GM21737 (cell line): Measurements from ENCODE around the gene KRT17.
"Not testable (repeated sequence)": the region's sequence is repeated elsewhere in the genome, so short reads cannot be mapped to it uniquely, and the experiment has no call there.

Experiments
- ATAC-seq: cut with Tn5 transposase; IDR thresholded peaks from one replicate; pipeline ENCODE4 v1.9.1; 2021; ENCODE audit warnings: mild to moderate bottlenecking, moderate library complexity; ENCODE audit not compliant: unreplicated experiment

KRT17 gene

DNA sequence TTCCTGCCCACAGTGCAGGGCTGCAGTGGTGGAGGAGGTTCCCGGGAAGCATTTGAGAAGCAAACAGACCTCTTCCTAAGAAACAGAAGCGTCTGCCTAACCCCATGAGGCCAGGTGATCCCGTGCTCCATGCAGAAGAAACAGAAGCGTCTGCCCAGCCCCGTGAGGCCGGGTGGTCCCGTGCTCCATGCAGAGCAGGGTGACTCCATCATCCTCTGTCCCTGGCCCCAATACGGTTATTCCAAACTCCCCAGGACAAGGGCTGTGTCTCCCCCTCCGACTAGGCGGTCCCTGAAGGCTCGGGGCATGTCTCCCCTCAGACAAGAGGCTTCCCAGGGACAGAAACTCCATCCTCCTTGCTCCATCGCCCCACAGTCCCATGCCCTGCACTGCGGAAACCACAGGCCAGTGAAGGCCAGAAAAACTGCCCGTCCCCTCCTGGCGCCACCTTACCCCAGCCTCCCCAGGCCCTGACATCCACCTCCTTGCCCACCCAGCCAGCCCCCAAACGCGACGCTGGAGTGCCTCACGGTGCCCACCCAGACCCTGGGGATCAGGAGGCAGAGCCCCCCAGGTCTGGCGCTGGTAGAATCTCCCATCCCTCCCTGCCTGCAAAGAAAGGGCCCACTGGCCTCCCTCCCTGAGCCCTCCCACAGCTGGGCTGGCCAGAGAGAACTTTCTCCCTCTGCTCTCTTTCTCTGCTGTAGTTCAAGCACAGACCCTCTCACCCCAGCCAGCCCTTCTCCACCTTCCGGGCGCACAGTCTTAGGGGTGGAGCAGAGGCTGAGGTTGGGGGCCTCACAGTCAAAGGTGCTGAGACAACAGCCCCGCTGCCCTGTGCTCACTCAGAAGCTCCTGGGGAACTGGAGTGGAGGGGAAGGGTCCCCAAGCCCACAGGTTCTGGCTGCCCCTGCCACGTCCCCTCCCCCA is 30.6 kb upstream of the KRT17 start:
- no peak for ATAC-seq

DNA sequence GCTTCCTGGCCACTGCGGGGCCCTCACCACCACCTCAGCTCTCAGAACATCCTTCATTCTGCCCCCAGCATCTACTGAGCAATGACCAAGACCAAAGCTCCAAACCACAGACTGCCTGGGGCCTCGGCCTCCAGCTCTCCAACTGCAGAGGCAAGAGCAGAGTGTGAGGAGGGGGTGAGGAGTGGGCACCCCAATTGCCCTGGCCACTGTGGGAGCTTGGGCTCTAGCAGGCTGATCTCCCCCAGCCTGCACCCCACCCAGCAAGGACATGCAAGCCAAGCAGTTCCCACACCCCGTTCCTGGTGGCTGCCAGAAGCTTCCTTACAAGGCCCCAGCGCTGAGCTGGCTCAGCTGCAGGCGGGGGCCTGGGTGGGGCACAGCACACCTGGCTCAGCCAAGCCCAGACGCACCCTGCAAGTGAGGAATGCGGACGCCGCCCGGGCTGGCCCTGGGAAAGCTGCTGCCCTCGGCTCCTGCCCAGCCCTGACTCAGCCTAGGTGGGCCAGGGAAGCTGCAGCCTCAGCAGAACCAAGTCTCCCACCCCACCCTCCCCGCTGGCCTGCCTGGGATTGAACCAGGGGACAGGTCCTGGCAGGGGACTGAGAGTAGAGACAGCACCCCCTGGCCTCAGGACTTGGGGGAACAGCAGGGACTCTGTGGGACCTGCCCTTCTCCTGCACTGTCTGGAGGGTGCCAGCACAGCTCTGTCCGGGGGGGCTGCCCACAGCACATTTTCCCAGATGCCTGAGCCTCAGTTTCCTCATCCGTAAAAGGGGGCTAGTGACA is 29.7 kb upstream of the KRT17 start:
- ATAC-seq, result no peak

DNA sequence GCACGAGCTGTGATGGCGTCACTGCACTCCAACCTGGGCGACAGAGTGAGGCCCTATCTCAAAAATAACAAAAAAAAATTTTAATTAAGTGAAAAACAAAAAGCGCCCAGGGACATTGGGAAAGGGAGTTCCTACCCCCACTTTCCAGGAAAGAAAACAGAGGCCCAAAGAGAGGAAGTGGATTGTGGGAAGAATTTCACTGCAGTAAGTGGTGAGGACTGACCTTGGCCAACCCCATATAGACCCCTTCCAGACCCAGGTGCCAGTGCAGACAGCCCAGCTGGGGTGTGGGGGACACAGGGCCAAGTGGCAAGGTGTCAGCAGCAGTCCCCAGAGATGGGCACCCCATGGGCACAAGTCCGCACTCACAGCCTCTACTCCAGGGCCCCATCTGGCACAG is 29.0 kb upstream of the KRT17 start:
- no peak for ATAC-seq

DNA sequence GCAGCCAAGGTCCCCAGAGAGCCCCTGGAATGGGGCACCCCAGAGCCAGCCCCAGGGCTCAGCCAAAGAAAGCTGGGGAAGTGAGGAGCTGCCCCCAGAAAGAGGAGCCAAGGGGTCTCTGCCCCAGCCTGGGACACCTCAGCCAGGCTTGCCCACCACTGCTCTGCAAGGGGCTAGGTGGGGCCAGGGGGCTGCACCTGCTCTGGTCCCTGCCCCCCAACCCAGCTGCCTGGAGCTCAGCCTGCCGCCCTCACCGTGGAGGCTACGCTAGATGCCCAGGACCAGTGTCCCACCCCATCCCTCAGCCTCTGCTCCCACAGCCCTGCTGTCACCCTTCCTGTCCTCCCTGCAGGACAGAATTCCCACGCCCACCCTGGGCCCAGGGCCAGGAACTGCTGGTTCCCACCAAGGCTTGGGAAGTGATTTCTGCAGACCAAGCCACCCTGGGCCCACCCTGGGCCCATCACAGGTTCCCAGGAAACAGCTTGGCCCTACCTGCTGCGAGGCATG is 28.1 kb upstream of the KRT17 start:
- no peak for ATAC-seq

DNA sequence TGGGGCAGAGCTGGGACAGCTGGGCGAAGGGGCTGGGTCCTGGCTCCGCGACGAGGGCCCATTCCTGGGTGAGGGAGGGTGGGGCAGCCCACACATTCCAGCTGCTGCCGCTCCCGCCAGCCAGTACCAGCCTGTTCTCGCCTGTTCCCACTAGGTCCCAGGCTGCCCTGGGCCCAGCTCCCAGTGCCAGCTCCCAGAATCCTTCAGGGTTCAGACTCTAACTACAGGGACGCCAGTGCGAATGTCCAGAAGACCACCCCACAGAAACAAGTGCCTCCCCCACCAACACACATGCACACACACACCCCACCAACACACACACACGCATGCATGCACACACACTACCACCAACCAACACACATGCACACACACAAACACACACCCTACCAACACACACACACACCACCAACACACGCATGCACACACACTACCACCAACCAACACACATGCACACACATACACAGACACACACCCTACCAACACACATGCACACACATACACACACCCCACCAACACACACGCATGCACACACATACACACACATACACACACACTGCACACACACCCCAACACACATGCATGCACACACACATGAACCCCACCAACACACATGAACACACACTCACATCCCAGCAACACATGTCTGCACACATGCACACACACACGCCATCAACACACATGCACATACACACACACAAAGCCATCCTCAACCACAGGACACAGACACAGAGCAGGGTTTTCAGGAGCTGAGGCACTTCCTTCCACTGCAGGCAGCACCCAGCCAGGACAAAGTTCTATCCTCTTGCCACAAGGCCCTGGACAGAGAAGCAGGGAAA is 27.5 kb upstream of the KRT17 start:
- no peak for ATAC-seq

DNA sequence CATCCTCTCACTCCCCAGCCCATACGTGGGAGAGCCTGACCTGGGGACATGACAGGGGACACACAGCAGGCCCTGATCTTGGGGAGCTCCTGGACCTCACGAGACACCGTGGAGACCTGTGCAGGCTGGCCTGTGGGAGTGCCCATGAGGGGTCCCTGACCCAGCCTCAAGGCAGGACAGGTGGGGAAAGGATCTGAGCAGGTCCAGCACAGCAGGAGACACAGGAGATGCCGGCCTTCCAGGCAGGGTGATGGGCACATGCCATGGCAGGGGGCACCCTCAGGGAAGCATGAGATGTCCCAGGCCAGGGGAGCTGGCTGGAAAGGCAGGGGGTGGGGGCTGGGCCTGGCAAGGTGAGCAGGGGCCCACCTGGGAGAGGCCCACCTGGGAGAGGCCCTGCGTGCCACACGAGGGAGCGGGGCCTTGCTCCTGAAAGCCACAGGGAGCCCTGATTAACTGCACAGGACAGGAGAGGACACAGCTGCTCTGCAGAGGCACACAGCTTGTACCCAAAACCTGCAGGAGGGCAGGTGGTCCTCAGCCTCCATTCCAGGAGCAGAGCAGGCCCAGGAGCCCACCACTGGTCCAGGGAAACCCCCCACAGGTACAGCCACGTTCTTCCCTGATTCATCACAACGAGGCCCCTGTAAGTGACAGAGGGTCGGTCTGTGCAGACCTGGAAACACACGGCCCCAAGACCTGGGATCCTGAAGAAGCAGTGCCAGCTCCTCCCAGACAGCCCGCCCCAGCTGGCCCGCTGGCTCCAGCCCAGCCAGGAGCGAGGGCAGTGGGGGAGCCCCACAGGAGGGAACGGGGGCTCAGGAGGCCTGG is 26.6 kb upstream of the KRT17 start:
- no peak for ATAC-seq

DNA sequence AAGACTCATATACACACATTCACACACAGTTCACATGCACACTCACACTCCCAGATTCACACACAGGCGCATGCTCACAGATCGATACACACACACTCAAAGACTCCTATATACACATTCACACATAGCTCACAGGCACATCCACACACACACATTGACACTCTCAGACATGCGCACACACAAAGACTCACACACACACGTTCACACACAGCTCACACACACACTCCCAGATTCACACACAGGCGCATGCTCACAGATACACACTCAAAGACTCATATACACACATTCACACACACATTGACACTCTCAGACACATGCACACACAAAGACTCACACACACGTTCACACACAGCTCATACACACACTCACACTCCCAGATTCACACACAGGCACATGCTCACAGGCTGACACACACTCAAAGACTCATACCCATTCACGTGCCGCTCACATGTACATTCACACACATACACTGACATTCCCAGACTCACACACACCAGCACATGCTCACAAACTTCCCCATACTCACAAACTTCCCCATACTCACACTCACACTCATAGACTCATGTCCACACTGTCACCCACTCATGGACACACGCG is 25.6 kb upstream of the KRT17 start:
- ATAC-seq, result no peak

DNA sequence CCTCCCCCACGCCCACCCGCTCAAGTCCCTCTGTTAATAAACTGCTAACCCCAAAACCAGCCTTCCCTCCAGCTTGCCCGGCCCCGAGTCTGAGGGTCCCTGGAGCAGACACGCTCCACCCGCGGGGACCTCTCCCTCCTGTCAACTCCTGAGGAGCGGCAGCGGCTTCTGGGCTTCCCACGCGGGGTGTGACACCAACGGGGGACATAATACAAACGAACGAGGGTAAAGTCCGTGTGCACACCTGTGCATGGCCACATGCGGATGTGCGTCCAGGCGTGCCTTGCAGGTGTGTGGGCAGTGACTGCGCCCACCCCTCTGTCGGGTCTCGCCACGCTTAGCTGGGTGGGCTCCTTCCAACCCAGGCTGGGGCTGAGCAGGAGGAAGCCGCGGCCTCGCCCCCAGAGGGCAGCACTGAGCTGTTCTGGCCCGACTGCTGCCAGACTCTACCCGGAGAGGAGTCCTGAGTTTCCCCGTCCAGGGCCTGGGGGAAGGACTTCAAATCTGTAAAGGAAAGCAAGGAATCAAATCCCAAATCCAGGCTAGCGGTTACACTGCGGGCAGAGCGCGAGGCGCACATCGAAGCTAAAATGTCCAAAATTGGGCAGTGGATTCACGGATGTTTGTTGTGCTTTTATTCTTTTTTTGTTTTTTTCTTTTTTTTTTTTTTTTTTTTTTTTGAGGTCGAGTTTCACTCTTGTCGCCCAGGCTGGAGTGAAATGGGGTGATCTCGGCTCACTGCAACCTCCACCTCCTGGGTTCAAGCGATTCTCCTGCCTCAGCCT is 24.2 kb upstream of the KRT17 start:
- ATAC-seq, result peak; percentile 77

DNA sequence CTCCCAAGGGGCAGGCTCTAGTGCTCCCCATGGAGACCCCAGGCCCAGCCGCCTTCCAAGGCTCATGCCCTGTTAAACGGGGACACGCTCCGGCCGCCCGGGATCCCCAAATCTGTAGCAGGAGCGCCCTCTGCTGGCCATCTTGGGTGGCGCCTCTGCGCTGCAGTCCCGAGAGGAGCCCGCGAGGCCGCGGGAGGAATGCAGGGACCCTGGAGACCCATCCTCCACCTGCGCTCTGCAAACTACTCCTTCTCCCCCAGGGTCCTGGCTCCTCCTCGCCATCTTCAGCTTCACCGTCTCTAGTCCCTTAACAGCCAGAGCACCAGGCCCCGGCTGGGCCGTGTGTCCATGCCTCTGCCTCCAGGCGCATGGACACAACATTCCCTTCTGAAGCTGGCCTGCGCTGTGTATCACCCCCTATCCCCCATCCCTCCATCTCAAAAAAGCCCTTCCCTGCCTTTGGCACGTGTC is 23.6 kb upstream of the KRT17 start:
- ATAC-seq, result no peak

DNA sequence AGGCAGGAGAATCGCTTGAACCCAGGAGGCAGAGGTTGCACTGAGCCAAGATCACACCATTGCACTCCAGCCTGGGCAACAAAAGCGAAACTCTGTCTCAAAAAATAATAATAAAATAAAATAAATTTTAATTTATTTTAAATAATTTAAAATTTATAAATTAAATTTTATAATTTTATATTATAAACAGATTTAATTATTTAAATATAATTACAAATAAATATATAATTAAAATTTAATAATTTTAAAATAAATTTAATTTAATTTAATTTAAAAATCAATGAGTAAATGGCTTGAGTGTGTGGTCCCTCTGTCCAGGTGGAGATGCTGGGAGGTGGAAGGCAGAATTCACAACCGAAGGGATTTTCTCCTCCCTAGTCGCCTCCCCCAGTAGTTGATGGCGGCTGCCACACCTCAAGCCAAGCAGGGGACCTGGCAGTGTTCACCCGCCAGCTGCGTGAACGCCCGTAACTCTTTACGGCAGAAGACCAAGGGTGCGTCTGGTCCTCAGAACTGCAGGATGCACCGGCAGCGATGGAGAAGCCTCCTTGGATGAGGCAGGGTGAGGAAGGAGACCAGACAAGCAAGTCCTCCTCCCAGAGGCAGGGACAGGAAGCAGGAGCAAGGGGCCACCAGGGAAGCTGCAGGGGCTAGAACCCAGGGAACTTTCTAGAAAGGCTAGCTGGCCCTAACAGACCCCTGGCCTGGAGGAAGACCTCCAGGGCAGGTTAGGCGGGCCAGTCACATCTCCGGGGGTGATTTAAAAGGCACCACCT is 22.9 kb upstream of the KRT17 start:
- no peak for ATAC-seq

DNA sequence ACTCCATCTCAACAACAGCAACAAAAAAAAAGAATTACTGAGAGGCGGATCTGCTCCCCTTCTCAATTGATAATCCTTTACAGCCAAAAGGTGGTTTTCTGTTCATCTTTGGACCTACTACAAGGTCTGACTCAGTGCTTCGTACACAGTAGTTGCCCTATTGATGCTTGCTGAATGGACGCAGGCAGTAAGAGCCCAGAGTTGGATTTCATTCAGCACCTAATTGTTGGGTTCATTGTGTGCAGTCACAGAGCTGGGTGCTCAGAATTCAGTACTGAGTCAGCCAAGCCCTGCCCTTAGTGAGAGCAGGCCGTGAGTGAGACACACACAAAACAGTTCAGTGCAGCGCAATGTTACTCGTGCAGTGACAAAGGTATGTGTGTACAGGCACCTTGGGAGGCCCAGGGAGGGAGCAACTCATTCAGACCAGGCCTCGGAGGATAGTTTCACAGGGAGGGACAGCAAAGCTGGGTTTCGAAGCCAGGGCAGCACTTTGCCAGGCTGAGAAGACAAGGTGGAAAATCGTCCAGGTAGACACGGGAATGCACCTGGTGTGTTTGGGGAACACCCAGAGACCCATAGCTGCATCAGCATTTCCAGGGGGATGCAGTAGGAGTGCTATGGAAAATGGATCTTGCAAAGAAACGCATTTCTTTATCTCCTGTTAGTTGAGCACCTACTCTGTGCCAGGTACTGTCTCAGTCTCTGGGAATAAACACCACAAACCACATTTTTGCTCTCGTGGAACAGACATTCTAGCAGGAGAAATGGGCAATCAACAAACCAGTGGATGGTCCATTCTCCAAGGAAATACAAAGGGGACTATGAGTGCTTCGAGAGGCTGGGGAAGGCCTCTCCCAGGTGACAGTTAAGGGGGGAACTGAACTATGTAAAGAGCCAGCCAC is 18.1 kb upstream of the KRT17 start:
- ATAC-seq, result no peak

DNA sequence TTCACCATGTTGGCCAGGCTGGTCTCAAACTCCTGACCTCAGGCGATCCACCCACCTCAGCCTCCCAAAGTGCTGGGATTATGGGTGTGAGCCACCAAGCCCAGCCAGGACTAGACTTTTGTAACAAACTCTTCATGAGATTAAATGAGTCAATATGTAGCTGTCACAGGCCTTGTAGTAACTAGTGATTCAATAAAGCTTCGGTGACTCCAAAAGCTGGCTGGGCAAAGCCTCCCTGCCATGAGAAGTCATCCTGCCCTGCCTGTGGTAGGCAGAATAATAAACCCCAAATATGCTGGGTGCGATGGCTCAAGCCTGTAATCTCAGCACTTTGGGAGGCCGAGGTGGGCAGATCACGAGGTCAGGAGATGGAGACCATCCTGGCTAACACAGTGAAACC is 16.2 kb upstream of the KRT17 start:
- ATAC-seq, result not testable (repeated sequence)

DNA sequence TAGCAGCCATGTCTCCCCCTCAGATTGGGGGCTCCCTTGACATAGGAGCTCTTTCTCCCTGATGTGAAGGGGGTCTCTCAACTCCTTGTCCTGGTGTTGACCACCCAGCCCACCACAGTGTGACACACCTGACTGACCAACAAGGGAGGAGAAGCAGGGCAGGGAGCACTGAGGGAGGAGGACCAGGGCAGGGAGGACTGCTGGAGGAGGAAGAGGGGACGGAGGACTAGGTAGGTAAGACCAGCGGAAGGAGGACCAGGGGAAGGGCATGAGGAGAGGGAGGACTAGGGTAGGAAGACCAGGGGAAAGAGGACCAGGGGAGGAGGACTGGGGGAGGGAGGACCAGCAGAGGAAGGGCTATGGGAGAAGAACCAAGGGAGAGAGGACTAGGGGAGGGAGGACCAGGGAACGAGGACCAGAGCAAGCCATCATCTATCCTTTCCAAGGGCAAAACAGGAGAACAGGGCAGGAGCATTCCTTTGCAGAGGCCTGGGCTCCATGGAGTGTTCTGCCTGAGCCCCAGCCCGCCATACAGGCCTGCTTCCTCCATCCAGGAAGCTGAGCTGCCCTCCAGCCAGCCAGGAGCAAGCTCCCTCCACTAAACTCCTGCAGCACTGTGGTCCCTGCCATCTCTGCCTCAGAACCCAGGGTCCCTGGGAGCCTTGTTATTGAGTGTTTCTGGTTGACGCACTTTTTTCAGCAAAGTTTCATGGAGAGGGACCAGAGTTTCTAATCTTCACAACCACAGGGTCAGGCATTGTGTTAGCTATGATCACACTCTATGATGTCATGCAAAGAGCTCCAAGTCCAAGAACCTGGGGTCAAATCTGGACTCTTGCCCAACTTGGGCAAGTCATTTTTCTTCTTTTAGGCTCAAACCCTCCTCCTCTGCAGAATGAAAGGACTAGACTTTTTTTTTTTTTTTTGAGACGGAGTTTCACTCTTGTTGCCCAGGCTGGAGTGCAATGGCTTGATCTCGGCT is 15.4 kb upstream of the KRT17 start:
- ATAC-seq, result no peak

DNA sequence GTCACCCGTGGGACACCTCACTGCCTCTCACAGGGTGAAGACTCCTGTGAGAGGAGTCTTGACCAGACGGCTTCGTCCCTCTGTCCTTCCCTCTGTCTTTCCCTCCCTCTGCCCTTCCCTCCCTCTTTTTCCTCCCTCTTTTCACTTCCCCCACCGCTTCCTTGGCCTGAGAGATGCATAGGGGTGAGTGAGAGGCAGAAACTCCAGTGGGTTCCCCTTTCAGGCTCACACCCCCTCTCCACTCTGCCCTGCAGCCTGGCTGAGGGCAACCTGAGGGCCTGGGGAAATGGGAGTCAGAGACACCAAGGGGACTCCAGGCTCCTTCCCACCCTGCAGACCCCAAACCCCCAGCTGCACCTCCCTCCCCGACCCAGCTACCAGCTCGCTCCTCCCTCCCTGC is 14.6 kb upstream of the KRT17 start:
- ATAC-seq, result no peak

DNA sequence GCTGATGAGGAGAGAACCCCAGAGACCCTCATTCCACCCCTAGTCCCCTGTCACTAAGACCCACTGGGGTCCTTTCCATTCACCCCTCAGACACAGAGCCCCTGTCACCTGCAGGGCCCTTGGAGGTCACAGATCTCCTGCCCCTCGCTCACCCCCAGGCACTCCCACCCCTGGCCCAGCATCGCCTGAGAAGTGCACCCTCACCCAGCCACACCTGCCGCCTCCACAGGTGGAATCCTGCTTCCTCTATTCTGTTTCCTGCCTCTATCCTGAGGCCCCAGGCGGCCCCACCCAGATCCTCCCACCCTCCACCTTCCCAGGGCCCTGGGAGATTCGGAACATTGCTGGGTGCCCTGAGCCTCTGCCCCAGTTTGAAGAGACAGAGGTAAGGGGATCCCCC is 13.8 kb upstream of the KRT17 start:
- ATAC-seq, result no peak

DNA sequence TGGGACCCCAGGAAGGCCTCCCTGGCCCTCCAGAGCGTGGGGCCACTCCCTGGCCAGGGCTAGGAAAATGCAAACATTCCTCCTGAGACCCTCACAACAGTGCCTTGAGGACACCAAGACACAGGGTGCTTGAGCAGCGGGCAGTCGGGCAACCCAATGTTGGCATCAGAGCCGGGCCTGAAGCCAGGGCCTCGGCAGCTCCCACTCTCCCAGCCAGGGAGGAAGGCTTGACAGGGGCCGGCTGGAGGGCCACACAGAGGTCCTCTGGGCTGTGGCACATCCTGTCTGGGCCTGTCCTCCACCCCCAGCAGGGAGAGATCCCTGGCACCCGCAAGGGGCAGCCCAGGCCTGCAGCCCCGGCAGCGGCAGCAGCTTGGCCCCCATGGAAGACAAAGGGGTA is 12.3 kb upstream of the KRT17 start:
- no peak for ATAC-seq
